GM20431 (cell line): ENCODE measurements around the gene KCNQ1OT1.

Source experiments
- in situ Hi-C: fragments of 300-500 bp; cut with MseI, MboI; formaldehyde crosslinking; loops from one replicate; pipeline ENCODE4 v1.15.0; 2020; ENCODE audit warnings: low sequenced_read_pairs; ENCODE audit not compliant: unreplicated experiment

The KCNQ1OT1 gene

DNA sequence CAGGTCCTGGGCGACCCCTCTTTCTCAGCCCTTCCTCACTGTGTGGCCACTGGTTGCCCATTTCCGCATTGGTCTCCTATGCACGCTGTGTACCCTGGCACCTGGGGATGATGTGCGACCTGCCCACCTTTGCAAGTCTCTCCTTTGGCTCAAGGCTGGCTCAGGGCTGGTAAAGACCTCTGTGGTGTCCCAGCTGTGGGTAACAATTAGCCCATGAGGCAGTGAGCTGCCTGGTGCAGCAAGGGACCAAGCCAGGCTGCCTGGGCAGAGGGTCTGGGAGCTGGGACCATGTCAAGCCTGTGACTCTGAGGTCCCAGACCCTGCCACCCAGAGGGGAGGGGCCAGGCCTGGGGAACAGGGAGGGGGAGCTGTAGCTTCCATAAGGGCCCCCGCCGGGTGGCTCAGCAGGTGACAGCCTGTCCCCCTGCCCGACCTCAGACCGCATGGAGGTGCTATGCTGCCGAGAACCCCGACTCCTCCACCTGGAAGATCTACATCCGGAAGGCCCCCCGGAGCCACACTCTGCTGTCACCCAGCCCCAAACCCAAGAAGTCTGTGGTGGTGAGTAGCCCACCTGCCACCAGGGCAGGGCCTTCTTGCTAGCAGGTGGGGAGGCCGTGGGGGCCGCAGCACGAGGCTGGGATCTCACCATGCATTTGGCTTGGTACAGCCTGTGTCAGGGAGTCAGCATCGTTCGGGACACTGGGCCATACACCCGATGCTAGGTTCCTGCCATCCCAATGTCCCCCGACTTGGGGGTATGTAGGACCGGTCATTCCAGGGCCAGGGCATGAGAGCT is 112.5 kb downstream of the KCNQ1OT1 start:
- in situ Hi-C loops, result no loop called here

DNA sequence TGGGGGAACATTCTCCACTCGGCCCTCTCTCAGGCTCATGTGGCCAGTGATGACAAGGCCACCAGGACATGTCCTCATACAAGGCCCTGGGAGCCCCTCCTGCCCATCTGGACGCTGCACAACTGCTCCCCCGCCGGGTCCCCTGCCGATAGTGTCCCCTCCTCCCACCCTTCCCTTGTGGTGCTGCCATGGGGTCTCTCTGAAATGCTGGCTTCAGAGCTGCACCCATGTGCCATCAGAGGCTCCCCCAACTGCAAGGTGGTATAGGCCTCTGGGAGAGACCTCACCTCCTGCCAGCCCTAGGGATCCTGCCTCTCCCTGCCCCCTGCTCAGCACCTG is 113.0 kb downstream of the KCNQ1OT1 start:
- in situ Hi-C loops, result no loop called here

DNA sequence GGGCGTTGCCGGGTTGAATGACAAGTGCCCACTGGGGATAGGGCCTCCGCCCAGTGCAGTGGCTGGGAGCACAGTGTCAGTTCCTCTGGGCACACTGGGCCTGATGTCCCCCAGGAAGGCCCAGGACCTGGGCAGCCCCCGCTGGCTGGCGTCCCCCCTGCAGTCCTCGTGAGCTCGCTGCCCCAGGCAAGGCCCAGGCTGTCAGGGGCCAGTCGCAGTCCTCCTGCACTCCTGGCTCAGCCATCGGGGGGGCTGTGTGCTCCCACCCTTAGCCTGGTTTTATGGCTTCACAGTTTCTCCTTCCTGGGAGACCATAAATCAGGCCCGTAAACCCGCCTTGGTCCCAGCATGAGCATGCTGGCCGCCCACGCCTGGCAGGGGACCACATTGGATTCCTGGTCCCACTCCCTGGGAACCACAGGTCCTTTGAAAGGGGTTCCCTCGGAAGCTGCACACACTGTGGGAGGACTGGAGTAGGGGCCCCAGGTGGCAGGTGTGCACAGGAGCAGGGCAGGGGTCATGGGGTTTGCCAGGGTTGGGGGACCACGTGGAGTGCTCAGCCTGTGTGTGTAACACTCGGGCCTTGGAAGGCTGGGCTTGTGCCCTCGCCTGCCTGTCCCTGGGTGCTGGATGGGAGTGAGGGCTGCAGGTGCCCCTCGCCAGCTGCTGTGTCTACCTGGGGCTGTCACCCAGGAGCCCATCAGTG is 113.6 kb downstream of the KCNQ1OT1 start:
- in situ Hi-C loops, result no loop called here

DNA sequence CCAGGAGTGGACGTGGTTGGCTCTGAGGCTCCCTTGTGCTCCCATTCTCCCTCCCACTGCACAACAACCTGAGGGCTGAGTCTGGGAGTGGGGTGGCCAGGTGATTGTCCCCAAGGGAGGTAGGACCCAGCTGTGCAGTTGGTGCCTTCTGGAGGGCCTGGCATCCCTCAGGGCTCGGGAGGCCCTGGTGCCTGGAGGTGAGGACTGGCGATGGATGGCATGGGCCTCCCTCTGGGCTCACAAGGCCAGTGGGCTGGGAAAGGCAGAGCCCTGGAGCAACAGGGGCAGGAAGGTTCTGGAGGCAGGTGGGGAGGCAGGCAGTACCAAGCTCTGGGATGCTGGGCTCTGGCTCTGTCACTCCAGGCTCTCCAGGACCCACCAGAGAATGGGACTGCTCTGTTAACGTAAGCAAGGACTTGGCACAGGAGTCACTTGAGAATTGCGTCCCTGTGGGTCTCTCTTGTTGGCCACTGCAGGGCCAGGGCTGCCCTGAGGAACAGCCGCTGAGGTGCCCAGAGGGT is 114.2 kb downstream of the KCNQ1OT1 start:
- in situ Hi-C loops, result no loop called here

DNA sequence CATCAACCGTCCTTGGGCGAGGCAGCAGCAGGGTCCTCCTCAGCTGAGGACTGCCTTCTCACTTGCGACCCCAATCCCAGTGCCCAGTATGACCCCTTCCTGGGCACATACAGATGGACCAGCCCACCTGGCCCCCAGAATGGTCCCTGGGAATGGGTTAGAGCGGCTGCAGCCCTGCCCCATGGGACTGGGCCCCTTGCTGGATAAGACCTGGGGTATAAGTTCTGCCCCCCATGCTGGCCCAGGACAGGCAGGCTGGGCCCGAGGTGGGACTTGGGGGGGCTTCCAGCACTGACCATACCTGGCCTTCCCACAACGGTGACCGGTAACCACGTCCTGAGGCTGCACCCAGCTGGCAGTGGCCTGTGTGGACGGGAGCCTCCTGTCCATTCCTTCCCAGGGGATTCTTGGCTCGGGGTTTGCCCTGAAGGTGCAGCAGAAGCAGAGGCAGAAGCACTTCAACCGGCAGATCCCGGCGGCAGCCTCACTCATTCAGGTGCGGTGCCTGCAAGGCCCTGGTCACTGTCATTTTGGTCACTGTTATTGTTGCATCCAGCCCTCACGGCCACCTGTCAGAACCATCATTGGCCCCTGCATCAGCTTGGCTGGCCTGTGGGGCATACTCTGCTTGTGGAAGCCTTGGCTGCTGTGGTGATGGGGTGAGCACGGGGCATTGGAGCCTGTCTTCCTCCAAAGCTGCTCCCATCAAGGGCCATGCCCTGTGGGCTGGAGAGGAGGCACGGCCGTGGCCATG is 114.8 kb downstream of the KCNQ1OT1 start:
- in situ Hi-C loops, result no loop called here

DNA sequence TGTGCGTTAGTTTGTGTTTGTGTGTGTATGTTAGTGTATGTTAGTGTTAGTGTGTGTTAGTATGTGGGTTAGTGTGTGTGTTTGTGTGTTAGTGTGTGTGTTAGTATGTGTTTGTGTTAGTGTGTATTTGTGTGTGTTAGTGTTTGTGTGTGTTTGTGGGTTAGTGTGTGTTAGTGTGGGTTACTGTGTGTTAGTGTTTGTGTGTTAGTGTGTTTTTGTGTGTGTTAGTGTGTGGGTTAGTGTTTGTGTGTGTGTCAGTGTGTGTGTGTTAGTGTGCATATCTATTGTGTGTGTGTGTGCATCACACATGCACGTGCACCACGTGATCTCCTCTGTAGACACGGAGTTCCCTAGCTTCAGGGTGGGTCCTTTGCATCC is 115.4 kb downstream of the KCNQ1OT1 start:
- in situ Hi-C loops, result no loop called here

DNA sequence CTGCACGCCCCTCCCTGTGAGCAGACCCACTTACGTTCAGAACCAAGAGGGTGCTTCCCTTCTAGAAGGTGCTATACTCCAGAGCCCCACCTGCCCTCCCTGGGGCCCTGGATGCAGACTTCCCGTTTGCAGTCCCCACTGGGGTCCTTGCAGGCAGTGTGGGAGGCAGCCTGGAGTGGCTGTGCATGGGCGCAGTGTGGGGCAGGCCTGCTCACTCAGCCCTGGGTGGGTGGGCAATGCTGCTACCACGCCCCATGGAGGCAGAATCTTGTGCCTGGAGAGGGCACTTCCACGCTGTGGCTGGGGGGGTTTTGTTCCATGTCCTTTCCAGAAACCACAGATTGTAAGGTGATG is 116.2 kb downstream of the KCNQ1OT1 start:
- in situ Hi-C loops, result no loop called here

DNA sequence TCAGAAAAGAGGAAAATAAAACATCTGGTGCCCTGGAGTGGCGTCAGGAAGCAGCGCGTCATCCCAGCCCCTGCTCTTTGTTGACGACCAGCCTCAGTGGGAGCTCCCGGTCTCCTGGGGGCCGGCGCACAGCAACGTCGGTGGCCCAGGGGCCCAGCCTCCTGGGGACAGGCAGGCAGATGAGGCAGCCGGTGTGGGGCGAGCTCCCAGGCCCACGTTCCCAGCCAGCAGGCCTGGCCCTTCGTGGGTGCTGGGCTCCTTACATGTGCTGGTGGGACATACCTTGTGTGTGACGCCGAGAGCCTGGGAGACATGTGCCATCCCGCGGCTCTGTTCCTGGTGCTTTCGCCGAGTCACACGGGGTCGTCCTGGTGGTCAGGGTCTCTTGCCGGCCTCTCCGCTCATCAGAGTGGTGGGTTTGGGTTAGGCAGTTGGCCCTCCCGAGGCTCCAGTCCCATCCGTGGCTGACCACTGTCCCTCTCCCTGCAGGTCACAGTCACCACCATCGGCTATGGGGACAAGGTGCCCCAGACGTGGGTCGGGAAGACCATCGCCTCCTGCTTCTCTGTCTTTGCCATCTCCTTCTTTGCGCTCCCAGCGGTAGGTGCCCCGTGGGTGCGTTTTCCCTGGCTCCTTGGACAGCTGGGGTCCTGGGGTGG is 116.7 kb downstream of the KCNQ1OT1 start:
- in situ Hi-C loops, result no loop called here

DNA sequence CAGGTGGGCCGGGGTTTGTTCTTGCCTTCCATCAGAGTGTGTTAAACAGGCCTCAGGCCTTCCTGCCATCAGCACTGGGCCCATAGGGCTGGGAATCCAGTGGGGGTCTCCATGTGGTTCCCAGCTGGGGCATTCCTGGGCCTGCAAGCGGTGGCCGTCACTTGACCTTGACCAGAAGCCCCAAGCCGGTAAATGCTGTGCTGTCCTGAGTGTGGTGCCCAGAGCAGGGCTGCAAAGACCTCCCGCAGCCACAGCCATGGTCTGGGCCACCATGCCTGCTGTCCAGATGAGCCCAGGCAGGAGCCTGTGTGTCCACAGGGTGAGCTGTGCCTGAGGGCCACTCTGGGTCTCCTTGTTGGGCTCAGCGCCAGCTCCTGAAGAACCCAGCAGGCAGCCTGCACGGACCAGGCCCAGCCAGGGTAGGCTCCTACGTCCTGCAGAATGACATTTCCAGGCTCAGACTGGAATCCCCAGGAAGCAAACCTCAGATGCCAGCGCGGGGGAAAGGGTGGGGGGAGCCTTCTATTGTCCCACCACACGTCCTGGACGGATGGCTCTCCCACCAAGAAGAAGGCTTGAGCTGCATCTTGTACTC is 117.3 kb downstream of the KCNQ1OT1 start:
- in situ Hi-C loops, result no loop called here

DNA sequence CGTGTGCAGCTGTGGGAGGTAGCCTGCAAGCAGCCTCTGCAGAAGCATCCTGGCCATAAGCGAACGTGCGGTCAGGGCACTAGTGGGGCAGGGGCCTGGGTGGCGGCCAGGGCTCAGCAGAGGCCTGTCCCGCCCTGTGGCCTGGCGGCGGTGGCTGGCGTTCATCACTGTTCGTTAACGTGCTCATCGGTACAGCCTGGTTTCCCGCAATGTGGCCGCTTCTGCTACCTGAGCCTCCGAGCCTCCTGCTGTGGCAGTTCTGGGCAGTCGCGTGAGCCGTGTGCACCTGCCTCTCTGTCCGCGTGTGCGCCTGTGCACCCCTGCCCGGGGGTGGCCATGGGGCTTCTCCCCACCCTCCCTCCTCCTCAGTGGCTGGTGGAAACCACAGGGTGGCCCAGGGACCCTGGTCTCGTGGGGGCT is 117.9 kb downstream of the KCNQ1OT1 start:
- in situ Hi-C loops, result no loop called here

DNA sequence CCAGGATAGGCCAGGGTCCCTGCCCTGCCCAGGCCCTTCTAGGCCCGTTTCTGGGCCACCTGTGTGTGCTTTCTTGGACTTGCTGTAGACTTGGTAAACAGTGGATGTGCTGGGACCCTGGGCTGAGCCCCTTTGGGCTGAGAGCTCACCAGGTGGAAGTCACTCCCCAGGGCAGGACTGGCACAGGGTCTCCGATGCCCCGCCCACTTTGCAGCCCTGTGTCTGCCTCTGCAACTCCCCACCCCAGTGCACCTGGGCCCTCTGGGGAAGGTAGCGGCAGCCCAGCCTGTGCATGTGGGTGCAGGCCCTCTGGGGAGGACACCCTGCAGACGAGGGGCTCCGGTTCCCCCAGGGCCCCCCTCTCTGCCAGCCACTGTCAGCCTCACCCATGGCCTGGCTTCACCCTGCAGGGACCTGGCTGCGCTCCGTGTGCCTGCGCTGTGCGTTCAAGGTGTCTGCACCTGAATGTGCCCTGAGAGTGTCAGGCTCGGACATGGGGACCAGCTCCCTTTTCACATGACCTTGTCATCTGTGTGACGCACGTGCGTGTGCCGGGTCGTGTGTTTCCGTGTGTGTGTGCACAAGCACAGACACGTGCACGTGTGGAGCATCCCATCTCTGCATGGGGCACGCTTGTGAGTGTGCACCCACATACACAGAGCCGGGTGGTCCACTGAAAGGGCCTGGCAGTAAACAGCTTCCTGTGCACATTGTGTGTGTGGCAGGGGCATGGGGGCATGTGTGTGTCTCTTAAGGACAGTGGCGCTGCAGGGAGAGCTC is 118.5 kb downstream of the KCNQ1OT1 start:
- in situ Hi-C loops, result no loop called here

DNA sequence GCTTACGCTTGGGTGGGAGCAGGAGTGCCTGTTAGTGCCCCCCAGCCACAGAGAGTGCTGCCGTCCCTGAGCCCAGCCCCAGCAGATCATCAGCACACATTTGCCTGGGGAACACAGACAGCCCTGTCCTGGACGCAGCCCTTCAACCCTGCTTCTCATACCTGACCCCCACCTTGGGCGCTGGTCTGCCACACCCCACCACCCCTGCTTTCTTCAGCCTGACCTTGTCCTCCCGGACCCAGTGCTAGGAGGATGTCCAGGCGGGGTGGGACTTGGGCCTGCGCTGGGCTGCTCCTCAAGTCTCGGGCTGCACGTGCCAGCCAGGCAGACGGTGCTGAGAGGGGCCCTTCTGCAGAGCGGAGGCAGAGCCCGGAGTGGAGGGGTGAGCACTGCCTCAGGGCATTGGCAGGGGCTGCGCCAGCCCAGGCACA is 119.2 kb downstream of the KCNQ1OT1 start:
- in situ Hi-C loops, result no loop called here

DNA sequence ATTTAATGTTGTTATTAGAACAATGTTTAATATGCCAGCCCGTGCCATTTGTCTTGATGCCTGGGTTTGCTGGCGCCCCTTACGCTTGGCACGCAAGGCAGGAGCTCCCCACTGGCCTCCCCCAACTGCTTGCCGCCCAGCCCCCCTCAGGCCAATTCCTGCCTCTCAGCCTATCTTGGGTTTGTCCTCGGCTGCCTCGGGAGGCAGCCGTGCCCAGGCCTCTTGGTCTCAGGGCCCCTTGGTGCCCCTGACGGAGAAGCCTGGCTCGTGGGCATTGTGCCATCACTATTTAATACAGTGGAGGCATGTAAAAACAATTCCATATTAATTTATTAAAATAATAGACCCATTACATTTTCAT is 119.8 kb downstream of the KCNQ1OT1 start:
- in situ Hi-C loops, result no loop called here

DNA sequence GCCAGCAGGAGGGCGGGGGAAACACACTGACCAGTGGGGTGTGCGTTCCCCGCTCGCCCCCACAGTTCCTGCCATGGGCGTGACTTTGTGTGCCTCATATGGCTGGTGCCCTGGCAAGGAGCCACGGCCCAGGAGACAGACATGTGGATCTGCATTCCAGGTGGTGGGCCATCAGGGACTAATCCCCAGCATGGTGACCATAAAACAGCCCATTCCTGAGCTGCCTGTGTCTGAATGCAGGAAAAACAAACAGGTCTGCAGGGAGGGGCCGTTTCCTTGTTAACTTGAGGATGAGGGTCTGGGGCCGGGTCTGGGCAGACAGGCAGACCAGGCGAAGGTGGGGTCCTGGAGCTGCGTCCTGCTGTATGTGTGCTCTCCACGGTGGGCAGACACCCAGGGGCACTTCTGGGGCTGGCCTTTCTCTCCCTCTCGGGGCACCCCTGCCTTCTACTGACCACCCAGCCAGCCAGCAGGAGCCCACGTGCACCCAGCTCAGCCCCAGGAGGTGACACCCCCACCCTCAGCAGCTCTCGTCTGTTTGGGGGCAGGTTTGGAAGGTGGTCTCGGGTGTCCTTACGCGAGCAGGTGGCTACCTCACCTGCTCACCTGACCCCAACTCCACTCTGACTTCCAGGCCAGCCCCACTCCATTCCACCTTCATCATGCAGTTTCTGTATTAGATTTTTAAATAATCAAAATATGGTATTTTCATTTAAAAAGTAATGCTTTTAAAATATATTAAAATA is 120.3 kb downstream of the KCNQ1OT1 start:
- in situ Hi-C loops, result no loop called here

DNA sequence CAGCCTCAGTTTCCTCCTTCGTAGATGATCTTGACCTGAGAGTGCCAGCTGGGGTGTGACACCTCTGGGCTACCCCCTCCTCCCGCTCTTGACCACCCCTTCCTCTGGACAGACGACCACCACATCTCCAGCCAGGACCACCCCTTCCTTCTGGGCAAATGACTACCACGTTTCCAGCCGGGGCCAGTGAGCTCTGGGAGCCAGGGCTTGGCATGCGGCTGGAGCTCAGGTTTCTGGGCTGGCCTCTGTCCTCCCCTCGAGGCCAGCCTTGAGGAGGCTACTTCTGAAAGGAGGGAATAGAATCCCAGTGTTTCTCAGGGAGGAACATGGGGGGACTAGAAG is 120.9 kb downstream of the KCNQ1OT1 start:
- in situ Hi-C loops, result no loop called here

DNA sequence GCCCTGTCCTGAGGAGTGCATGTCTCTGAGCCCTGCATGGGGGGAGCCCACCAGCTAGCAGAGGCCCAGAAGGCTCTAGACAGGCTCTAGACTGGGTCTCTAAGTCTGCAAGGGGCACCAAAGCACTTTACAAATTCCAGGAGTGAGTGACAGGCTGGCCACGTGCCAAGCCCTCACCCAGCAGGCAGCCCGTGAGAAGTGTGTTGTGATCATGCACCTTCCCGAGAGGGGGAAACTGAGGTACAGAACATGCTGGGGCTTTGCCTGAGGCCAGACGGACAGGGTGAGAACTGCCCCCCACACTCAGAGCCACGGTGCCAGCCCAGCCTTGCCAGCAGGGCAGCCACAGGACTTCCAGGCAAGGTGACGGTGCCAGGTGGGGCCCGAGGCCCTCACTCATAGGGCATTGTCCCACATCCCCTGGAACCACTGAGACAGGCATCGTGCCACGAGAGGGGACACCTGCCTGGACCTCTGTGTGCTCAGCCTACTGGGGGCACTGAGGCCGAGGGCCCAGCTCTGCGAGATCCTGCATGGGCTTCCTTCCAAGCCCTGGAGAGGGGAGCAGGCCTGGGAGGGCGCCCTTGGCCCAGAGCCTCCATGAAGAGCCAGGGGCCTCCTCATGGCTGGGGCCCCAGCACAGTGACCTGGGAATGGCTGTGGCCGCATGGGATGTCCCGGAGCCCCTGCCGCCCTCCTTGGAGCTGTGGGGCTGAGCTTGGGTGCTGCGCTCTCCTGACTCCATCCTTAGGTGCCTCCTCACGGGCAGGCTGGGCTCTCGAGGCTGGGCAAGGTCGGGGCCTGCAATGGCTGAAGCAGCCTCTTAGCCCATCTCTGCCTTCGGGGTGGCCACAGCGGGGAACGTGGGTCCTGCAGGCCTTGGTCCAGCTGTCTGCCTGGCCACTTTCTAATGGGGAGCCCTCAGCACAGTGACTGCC is 121.5 kb downstream of the KCNQ1OT1 start:
- in situ Hi-C loops, result no loop called here

DNA sequence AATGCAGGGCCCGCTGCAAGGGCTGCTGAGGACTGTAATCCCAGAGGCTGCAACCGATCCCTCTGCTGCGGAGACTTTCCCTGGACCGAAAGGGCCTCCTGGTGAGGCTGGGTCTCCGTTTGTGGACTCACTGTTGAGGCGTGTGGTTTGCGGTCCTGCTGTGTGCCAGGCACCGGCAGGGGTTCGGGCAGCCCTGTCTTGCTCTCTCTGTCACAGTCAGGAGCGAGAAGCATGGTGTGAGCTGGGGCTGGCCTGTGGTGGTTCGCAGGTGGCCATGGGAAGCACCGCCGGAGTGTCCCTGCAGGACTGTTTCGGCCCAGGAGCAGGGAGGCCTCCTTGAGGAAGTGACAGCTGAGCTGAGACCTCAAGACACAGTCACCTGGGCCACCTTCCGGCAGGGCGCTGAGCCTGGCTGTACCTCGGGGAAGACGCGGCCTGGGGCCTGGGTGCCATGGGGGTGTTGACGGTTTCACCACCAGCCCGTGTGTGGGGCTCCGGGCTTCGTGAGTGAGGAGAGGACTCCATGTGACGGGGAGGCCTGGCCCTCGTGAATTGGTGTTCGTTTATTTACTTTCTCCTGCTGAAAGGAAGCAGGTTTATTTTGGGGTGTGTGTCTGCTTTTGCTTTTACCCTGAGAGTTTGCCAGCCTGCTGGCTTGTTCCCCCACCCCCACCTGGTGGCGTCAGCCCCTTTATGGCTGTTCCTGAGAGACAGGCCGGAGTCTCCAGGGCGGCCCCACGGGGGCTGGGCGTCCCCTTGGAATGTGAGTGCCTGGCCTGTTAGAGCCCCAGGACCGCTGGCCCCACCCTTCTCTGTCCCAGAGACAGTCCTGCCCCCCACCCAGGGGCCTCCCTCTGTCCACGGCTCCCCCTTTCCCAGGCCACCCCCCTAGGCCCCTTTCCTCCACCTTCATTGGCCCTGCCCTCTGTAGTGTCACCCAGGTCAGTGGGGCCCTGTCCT is 122.5 kb downstream of the KCNQ1OT1 start:
- in situ Hi-C loops, result no loop called here
